ENCODE results near the gene ZNF445.

ZNF445 gene

GRCh38 chr3:44396200-44397171 lies 81.0 kb downstream of the ZNF445 start:
- peak; percentile 10 for DNase-seq

GRCh38 chr3:44395714-44396113 lies 81.8 kb downstream of the ZNF445 start:
- DNase-seq: no peak

- no peak for DNase-seq
These were observed 85.0 kb downstream of the ZNF445 start for GRCh38 chr3:44392489-44392888.

GRCh38 chr3:44387404-44387803 lies 90.1 kb downstream of the ZNF445 start:
- DNase-seq: no peak

All from NCI-H1092 (cell line).